ENCODE data around the gene TET3. TPM values are rescaled to one million over a fixed set of nuclear protein-coding genes. Genes with fewer than 3 reads are reported as not detected.
A peak's percentile ranks its signal among the peaks of the same experiment; 100 is the strongest.

Gene TET3
- total RNA-seq, 1 donor from 2014 or later = 22.7 TPM

DNA sequence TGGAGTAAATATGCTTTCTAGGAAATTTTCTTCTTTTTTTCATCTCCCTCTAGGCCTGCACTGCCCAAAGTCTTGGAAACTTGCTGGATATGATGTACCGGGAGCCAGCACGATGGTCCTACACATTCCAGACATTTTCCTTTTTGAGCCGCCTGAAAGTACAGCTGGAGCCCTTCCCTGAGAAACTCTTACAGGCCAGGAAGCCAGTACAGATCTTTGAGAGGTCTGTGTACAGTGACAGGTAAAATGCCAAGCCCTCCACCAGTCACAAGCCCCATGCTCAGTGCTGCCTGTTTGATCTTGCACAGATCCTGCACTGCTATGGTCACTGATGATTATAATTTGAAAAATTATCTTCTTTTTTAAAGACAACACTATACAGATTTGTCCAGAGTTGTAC is 38.0 kb upstream of the TET3 start:
- Histone ChIP-seq H3K27ac (no peak overlapping the region), H3K27me3 (no peaks in the 10 kb centered on the region), H3K4me3 (no peak overlapping the region), H3K9me3 (no peaks in the 10 kb centered on the region), H3K36me3 (peaks cover 37 to 80% of the 10 kb centered on the region in 2 donors), H3K4me1 (no peaks in the 10 kb centered on the region)
- intact Hi-C loops (cut with DNase I) = no loop called here
- no peak for TF ChIP-seq CTCF (IDR thresholded peaks at IDR 0.05)
- no peak for DNase-seq (ENCODE audit: low spot score in 2 of 2)

DNA sequence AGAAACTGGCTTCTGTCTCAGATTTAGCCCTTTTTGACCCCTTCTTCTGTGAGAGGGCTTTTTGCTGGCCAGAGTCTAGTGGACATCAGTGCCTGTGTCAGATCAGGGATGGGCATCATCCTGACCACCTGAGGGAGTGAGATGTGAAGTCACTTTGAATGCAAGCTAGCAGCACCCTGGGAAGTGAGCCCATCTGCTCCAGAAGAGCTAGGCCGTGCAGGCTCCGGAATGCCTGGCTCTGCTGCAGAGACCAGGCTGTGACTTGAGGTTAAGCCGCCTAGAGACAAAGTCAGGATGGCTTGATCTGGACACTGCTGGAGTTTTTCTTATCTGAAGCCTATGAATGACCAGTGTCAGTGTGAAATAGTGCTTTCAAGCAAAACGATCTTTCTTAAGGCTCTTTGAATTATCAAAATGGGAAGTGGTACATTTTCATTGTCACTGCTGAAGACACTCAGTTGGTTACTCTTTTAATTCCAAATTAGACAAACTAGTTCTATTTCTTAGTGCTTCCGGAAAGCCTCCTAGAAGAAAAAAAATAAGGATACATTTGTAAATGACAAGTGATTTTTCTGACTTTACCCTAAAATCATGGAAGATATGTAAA is 37.2 kb upstream of the TET3 start:
- H3K27ac ChIP-seq = no peak overlapping the region
- no peaks in the 10 kb centered on the region for H3K27me3 ChIP-seq
- no peak for DNase-seq (ENCODE audit: low spot score in 2 of 2)
- H3K9me3 ChIP-seq = no peaks in the 10 kb centered on the region
- H3K4me3 ChIP-seq = no peak overlapping the region
- H3K4me1 ChIP-seq = no peaks in the 10 kb centered on the region
- intact Hi-C loops (cut with DNase I) = no loop called here
- H3K36me3 ChIP-seq = peaks cover 39 to 82% of the 10 kb centered on the region in 2 donors
- TF ChIP-seq CTCF (IDR thresholded peaks at IDR 0.05) = no peak

DNA sequence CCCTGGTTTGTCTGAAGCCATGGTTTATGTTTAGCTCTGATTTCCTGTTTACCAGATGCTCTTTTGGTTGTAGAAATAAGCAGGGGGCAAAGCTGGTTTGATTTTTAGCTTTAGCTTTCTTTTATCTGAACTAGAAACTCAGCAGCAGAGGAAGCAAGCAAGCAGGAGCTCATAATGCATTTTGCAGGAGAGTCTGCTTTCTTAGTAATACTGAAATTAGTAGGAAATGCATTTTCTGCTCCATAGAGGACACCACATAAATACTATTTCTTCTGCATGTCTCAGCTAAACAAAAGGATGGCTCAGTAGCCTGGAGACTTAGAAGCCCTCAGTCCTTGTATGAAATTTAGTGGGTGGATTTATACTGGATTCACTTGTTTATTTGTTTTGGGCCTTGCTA is 34.9 kb upstream of the TET3 start:
- Histone ChIP-seq H3K9me3 (no peaks in the 10 kb centered on the region), H3K4me1 (no peaks in the 10 kb centered on the region), H3K36me3 (peaks cover 41 to 83% of the 10 kb centered on the region in 2 donors), H3K4me3 (no peak overlapping the region), H3K27me3 (no peaks in the 10 kb centered on the region), H3K27ac (no peak overlapping the region)
- DNase-seq (ENCODE audit: low spot score in 2 of 2) = no peak
- intact Hi-C loops (cut with DNase I) = no loop called here
- no peak for TF ChIP-seq CTCF (IDR thresholded peaks at IDR 0.05)

GRCh38 chr2:73952499-73953446 is 31.9 kb upstream of the TET3 start:
- TF ChIP-seq CTCF (IDR thresholded peaks at IDR 0.05) = no peak
- intact Hi-C loops (cut with DNase I) = no loop called here
- H3K27ac ChIP-seq = no peak overlapping the region
- no peak overlapping the region for H3K4me3 ChIP-seq
- peaks cover 38 to 86% of the 10 kb centered on the region in 2 donors for H3K36me3 ChIP-seq
- DNase-seq (ENCODE audit: low spot score in 2 of 2) = peak in 1 of 2 donors; percentile 69
- H3K9me3 ChIP-seq = no peaks in the 10 kb centered on the region
- H3K4me1 ChIP-seq = no peaks in the 10 kb centered on the region
- no peaks in the 10 kb centered on the region for H3K27me3 ChIP-seq

DNA sequence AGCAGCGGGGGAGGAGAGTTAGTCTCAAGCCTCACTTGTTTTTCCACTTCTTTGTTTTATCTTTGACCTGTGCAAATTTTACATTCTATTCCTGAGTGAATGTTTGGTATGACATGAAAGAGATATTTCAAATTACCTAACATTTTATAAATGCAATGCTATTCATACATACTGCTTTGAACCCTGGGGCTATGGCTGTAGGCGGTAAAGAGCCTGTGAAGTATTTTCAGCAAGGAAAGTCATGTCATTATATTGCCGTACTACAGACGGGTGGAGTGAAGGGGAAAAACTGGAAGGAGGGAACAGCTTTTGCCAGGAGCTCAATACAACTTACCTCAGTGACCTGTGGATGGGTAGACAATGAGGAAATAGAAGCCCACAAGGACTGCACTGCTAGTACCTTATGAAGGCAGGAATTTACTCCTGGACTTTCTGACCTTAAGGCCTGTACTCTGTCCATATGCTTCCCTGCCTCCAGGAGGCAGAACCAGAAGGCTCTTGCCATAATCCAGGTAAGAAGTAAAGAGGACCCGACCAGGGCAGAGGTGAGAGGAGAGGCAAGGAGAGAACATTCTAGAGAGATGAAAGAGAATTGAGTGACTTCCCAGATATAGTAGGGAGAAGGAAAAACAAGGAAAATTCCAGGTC is 28.4 kb upstream of the TET3 start:
- H3K27ac ChIP-seq = no peak overlapping the region
- no peak for TF ChIP-seq CTCF (IDR thresholded peaks at IDR 0.05)
- intact Hi-C loops (cut with DNase I) = no loop called here
- no peak overlapping the region for H3K4me3 ChIP-seq
- no peak for DNase-seq (ENCODE audit: low spot score in 2 of 2)
- no peaks in the 10 kb centered on the region for H3K4me1 ChIP-seq
- H3K9me3 ChIP-seq = no peaks in the 10 kb centered on the region
- H3K36me3 ChIP-seq = peaks cover 44 to 87% of the 10 kb centered on the region in 2 donors
- H3K27me3 ChIP-seq = no peaks in the 10 kb centered on the region

Data from ascending aorta (tissue), 2 donors.